HEK293T (cell line): Measurements from ENCODE around the gene NGLY1.

Source experiments
- CTCF ChIA-PET: fragments of 350-600 bp; formaldehyde crosslinking; extraction: SDS; loops from one replicate; lab custom pipeline; 2021; ENCODE audit warnings: antibody characterized with exemption, inconsistent platforms; lab: Yijun Ruan, JAX
- POLR2A ChIA-PET: fragments of 350-600 bp; formaldehyde crosslinking; extraction: SDS; loops from one replicate; lab custom pipeline; 2020; ENCODE audit warnings: antibody characterized with exemption, inconsistent platforms; lab: Yijun Ruan, JAX
- DNase-seq: peaks from one replicate; pipeline ENCODE4 v3.0.0; 2012; ENCODE audit warnings: mixed read lengths; ENCODE audit errors: extremely low spot score
- ARNT ChIP-seq: fragments of 450-650 bp; IDR thresholded peaks from 2 replicates; pipeline ENCODE4 v1.6.1; 2017; ENCODE audit warnings: mild to moderate bottlenecking
- BHLHE40 ChIP-seq: fragments of 450-650 bp; IDR thresholded peaks from 2 replicates; pipeline ENCODE4 v1.6.1; 2016; ENCODE audit warnings: mild to moderate bottlenecking, moderate library complexity, borderline replicate concordance
- CTBP1 ChIP-seq: fragments of 450-650 bp; IDR thresholded peaks from 2 replicates; pipeline ENCODE4 v1.6.1; 2016; ENCODE audit warnings: borderline replicate concordance
- ELF4 ChIP-seq: fragments of 450-650 bp; IDR thresholded peaks from 2 replicates; pipeline ENCODE4 v1.6.1; 2017; ENCODE audit warnings: antibody characterized with exemption
- FOXA1 ChIP-seq: fragments of 450-650 bp; IDR thresholded peaks from 2 replicates; pipeline ENCODE4 v1.6.1; 2016; ENCODE audit warnings: mild to moderate bottlenecking
- FOXK2 ChIP-seq: fragments of 450-650 bp; IDR thresholded peaks from 2 replicates; pipeline ENCODE4 v1.6.1; 2016; ENCODE audit warnings: mild to moderate bottlenecking
- FOXM1 ChIP-seq: fragments of 450-650 bp; IDR thresholded peaks from 2 replicates; pipeline ENCODE4 v1.6.1; 2017; ENCODE audit warnings: mild to moderate bottlenecking, borderline replicate concordance
- HDGF ChIP-seq: fragments of 450-650 bp; IDR thresholded peaks from 2 replicates; pipeline ENCODE4 v1.6.1; 2017; ENCODE audit warnings: antibody characterized with exemption, borderline replicate concordance
- L3MBTL2 ChIP-seq: fragments of 450-650 bp; conservative IDR thresholded peaks from 2 replicates; pipeline ENCODE4 v1.6.1; 2016; ENCODE audit warnings: mild to moderate bottlenecking
- LEF1 ChIP-seq: fragments of 450-650 bp; IDR thresholded peaks from 2 replicates; pipeline ENCODE4 v1.6.1; 2017; ENCODE audit warnings: mild to moderate bottlenecking, borderline replicate concordance
- NFRKB ChIP-seq: fragments of 450-650 bp; IDR thresholded peaks from 2 replicates; pipeline ENCODE4 v1.6.1; 2016; ENCODE audit warnings: mild to moderate bottlenecking, moderate library complexity
- PKNOX1 ChIP-seq: fragments of 450-650 bp; IDR thresholded peaks from 2 replicates; pipeline ENCODE4 v1.6.1; 2016
- SP1 ChIP-seq: fragments of 450-650 bp; IDR thresholded peaks from 2 replicates; pipeline ENCODE4 v1.6.1; 2017
- SUZ12 ChIP-seq: fragments of 450-650 bp; IDR thresholded peaks from 2 replicates; pipeline ENCODE4 v1.6.1; 2016; ENCODE audit warnings: mild to moderate bottlenecking
- TARDBP ChIP-seq: fragments of 450-650 bp; IDR thresholded peaks from 2 replicates; pipeline ENCODE4 v1.6.1; 2016
- ZNF384 ChIP-seq: fragments of 450-650 bp; IDR thresholded peaks from 2 replicates; pipeline ENCODE4 v1.6.1; 2016

Gene NGLY1

GRCh38 chr3:25697553-25697952 lies 85.7 kb downstream of the NGLY1 start:
- TF ChIP-seq FOXK2 (no peak), BHLHE40 (no peak), PKNOX1 (no peak), SP1 (no peak), TARDBP (no peak), NFRKB (no peak), ELF4 (no peak), FOXM1 (no peak), ZNF384 (no peak), L3MBTL2 (no peak), LEF1 (no peak), CTBP1 (no peak), ARNT (no peak)
- no peak for DNase-seq
- ChIA-PET POLR2A (no interaction called here), CTCF (interaction anchor here (0.7 kb wide), 1 partner anchor 9 kb away, joined by 3 read pairs; no protein-coding TSS in a partner anchor)

DNA sequence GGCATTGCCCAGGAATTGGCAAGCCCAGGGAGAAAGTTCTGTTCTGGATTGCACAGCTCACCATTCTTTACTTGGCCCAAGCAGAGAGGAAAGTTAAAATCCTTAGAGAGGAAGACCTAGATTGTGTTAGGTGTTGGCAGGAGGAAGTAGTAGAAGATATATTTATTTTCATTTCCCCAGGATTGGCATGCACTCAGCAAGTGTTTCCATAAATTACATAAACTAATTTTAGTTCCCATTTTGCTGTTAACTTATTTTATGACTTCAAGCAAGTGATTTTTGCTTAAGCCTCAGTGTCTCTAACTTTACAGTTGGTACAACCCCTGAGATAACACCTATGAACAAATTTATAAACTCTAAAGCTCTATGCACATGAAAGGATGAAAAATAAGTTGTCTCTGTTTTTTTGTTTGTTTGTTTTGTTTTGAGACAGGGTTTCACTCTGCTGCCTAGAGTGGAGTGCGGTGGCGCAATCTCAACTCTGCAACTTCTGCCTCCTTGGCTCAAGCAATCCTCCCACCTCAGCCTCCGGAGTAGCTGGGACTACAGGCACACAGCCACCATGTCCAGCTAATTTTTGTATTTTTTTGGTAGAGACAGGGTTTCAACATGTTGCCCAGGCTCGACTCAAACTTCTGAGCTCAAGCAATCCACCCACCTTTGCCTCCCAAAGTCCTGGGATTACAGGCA lies 87.4 kb downstream of the NGLY1 start:
- no peak for TF ChIP-seq L3MBTL2
- no peak for TF ChIP-seq CTBP1
- no peak for TF ChIP-seq SUZ12
- no peak for TF ChIP-seq ARNT
- no peak for TF ChIP-seq FOXM1
- no peak for TF ChIP-seq HDGF
- TF ChIP-seq TARDBP: no peak
- TF ChIP-seq SP1: no peak
- TF ChIP-seq PKNOX1: no peak
- TF ChIP-seq ZNF384: no peak
- TF ChIP-seq ELF4: no peak
- no peak for TF ChIP-seq LEF1
- no peak for TF ChIP-seq FOXA1
- TF ChIP-seq BHLHE40: no peak
- no peak for TF ChIP-seq NFRKB
- DNase-seq: no peak
- ChIA-PET CTCF (no interaction called here), POLR2A (no interaction called here)

- no peak for DNase-seq
- TF ChIP-seq CTBP1: no peak
- ChIA-PET CTCF (no interaction called here), POLR2A (no interaction called here)
These were observed 90.0 kb downstream of the NGLY1 start for GRCh38 chr3:25693238-25693637.

- TF ChIP-seq FOXK2: no peak
- no peak for TF ChIP-seq ARNT
- TF ChIP-seq LEF1: no peak
- no peak for TF ChIP-seq FOXA1
- TF ChIP-seq HDGF: no peak
- TF ChIP-seq ZNF384: no peak
- no peak for TF ChIP-seq SUZ12
- TF ChIP-seq L3MBTL2: no peak
- TF ChIP-seq BHLHE40: no peak
- TF ChIP-seq SP1: no peak
- no peak for TF ChIP-seq TARDBP
- no peak for TF ChIP-seq ELF4
- TF ChIP-seq NFRKB: no peak
- no peak for TF ChIP-seq CTBP1
- no peak for TF ChIP-seq PKNOX1
- no peak for TF ChIP-seq FOXM1
- POLR2A ChIA-PET: no interaction called here
- CTCF ChIA-PET: no interaction called here
- no peak for DNase-seq
These were observed 90.9 kb downstream of the NGLY1 start for GRCh38 chr3:25692341-25692740.

DNA sequence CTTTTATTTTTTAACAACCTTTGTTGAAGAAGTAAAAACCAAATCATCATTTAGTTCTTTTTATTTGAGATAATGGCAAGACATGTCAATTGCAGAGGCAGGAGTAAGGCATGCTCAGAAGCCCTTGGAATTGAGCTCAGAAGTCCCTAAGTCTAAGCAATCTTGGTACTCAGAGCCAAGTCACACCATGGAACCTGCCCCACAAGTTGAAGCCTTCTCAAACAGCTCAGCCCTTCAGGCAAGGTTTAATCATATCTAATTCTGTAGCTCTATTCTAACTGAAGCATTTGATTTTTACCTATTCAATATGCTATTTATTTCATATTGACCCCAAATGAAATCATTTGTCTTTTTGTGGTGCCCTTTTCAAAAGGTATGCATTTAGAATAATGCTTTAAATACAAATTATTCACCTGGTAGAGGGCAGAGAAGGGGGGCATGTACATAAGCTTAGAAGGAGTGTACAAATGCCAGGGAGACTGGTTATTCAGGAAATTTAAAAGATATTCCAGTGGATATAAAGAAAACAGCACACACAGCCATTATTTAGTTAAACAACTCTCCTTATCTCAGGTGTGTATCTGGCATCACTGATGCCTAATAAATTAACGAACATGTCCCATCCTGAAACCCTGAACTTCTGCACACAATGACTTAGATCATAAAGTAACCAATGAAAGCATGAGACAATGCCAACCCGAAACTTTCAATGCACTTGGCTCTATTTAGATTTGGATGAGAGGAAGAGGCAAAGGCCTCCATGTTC lies 92.3 kb downstream of the NGLY1 start:
- DNase-seq: no peak
- POLR2A ChIA-PET: no interaction called here
- TF ChIP-seq LEF1: no peak
- no peak for TF ChIP-seq ZNF384
- no peak for TF ChIP-seq FOXK2
- TF ChIP-seq FOXM1: no peak
- no peak for TF ChIP-seq PKNOX1
- TF ChIP-seq SUZ12: no peak
- TF ChIP-seq BHLHE40: no peak
- no peak for TF ChIP-seq ELF4
- no peak for TF ChIP-seq NFRKB
- TF ChIP-seq CTBP1: no peak
- no peak for TF ChIP-seq ARNT
- no peak for TF ChIP-seq SP1
- TF ChIP-seq FOXA1: no peak
- TF ChIP-seq TARDBP: no peak
- no peak for TF ChIP-seq HDGF
- TF ChIP-seq L3MBTL2: no peak
- CTCF ChIA-PET: no interaction called here
